AG04449 (cell line): ENCODE data around the gene SULF2.

ENCODE experiments used
- CTCF ChIA-PET: fragments of 350-600 bp; formaldehyde crosslinking; extraction: SDS; loops from one replicate; lab custom pipeline; 2021; ENCODE audit warnings: antibody characterized with exemption; lab: Yijun Ruan, JAX
- POLR2A ChIA-PET: fragments of 400-600, 350-600 bp; formaldehyde crosslinking; extraction: SDS; loops from one replicate; lab custom pipeline; 2020; ENCODE audit warnings: antibody characterized with exemption, inconsistent platforms; lab: Yijun Ruan, JAX
- DNase-seq: peaks from one replicate; pipeline ENCODE4 v3.0.0-alpha.2; 2010; ENCODE audit warnings: low read depth, low spot score
- H3K4me3 ChIP-seq: 2 replicates; pipeline ENCODE4 v1.5.1; 2011; ENCODE audit warnings: low read depth, mild to moderate bottlenecking, control low read depth, low read length
- CTCF ChIP-seq: IDR thresholded peaks from one replicate; pipeline ENCODE4 v1.5.1; 2011; ENCODE audit warnings: mild to moderate bottlenecking, moderate library complexity, low read length, control low read depth, inconsistent platforms; ENCODE audit not compliant: insufficient read depth; ENCODE audit errors: missing control alignments

SULF2 gene

GRCh38 chr20:47700327-47700726 is 85.0 kb downstream of the SULF2 start:
- POLR2A ChIA-PET: no interaction called here
- TF ChIP-seq CTCF: no peak
- no peak overlapping the region for H3K4me3 ChIP-seq
- DNase-seq: no peak
- CTCF ChIA-PET: no interaction called here

- ChIA-PET CTCF (no interaction called here), POLR2A (no interaction called here)
- H3K4me3 ChIP-seq: no peak overlapping the region
Measured at GRCh38 chr20:47699818-47700217, 85.5 kb downstream of the SULF2 start.

DNA sequence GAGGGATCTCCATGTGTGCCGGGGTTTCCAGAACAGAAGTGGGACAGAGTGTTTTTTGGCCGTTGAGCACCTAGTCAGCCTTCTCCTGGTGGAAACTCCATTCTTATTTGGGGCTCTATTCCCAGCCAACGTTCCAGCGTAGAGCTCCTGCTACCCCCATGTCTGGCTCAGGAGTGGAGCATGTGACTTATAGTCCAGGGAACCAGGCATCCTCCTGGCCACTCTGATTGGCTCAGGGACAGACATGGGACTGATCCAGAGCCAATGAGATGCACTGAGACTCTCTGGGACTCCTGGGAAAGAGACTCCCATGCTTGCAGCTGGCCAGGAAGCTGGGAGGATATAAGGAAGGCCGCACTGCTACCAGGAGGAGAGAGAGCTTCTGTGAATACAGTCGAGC is 87.1 kb downstream of the SULF2 start:
- ChIA-PET CTCF (interaction anchor here (1.3 kb wide), 1 partner anchor 922 kb away, joined by 3 read pairs; no protein-coding TSS in a partner anchor), POLR2A (no interaction called here)
- no peak for TF ChIP-seq CTCF
- no peak overlapping the region for H3K4me3 ChIP-seq
- DNase-seq: no peak

More at GRCh38 chr20:47699818-47700217, 85.5 kb downstream of the SULF2 start:
- no peak for DNase-seq
- no peak for TF ChIP-seq CTCF

DNA sequence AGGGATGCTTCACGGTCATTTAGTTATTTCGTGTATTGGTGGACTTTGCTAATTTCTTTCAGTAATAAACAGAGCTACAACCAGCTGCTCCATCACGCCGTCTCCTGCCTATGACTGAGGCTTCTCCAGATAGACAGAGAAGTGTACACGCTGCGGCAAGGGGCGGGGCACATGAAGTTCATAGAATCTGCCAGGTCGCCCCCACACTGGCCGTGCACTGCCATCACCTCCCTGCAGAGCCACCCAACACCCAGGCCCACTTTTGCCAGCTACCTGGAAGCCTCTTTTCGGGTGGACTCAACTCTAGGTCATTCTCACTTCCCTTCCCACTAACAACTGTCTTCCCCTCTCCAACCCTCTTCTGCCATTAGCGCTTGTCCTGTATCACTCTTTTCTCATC is 88.4 kb downstream of the SULF2 start:
- H3K4me3 ChIP-seq: no peak overlapping the region
- no peak for TF ChIP-seq CTCF
- CTCF ChIA-PET: interaction anchor here (1.3 to 1.5 kb wide), 2 partner anchors 19 to 924 kb away, joined by 4 to 5 read pairs; no protein-coding TSS in a partner anchor
- DNase-seq: no peak
- POLR2A ChIA-PET: no interaction called here

GRCh38 chr20:47694021-47694818 is 91.1 kb downstream of the SULF2 start:
- no peak for TF ChIP-seq CTCF
- no peak for DNase-seq
- H3K4me3 ChIP-seq: no peak overlapping the region
- CTCF ChIA-PET: interaction anchor here (0.9 to 1.1 kb wide), 2 partner anchors 8 to 16 kb away, joined by 3 read pairs; no protein-coding TSS in a partner anchor
- POLR2A ChIA-PET: interaction anchor here (0.6 kb wide), 1 partner anchor 387 kb away, joined by 3 read pairs; no protein-coding TSS in a partner anchor

DNA sequence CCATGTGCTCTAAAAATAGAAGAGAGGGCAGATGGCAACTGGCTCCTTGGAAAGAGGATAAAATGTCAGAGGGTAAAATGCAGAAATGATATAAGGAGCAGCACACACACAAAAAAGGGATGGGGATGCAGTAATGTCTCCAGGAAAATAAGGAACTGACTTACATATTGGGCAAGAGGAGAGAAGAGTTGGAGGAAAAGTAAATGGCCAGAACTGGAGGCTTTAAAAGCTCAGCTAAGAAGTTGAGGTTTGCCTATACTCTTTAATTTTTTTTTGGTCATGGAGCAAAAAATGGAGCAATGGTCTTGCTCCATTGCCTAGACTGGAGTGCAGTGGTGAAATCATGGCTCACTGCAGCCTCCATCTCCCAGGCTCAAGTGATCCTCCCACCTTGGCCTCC is 93.7 kb downstream of the SULF2 start:
- no peak overlapping the region for H3K4me3 ChIP-seq
- CTCF ChIA-PET: interaction anchor here (1.4 to 4.8 kb wide), 4 partner anchors 14 to 947 kb away, joined by 3 to 29 read pairs (median 14); no protein-coding TSS in a partner anchor
- no peak for TF ChIP-seq CTCF
- POLR2A ChIA-PET: no interaction called here
- no peak for DNase-seq
